Thyroid gland (tissue), 4 donors: ENCODE data around the gene UBE4A. TPM values are rescaled to one million over a fixed set of nuclear protein-coding genes. Genes with fewer than 3 reads are reported as not detected.

Experiments used
- DNase-seq, 2 donors: peaks; one replicate each; pipeline ENCODE4 v3.0.0-alpha.2; 2019
- H3K27ac ChIP-seq, 3 donors: fragments of 200-600 bp; sonication (generic); 1 replicate in 2 of 3; 2 replicates in 1 of 3; pipeline ENCODE4 v1.5.1; 2016 to 2019; ENCODE audit warnings: mild to moderate bottlenecking in 1 of 3, moderate library complexity in 1 of 3
- H3K27me3 ChIP-seq: fragments of 200-600 bp; sonication (generic); one replicate; pipeline ENCODE4 v1.5.1; 2019
- H3K36me3 ChIP-seq, 2 donors: fragments of 200-600 bp; sonication (generic); one replicate each; pipeline ENCODE4 v1.5.1; 2016 to 2019
- H3K4me1 ChIP-seq, 2 donors: fragments of 200-600 bp; sonication (generic); one replicate each; pipeline ENCODE4 v1.5.1; 2017 to 2019
- H3K4me3 ChIP-seq, 3 donors: fragments of 200-600 bp; sonication (generic); replicated peaks in 1 of 3; 1 replicate in 2 of 3; 2 replicates in 1 of 3; pipeline ENCODE4 v1.5.1; 2016; ENCODE audit warnings: mild to moderate bottlenecking in 1 of 3
- H3K9me3 ChIP-seq: fragments of 200-600 bp; sonication (generic); one replicate; pipeline ENCODE4 v1.5.1; 2017
- CTCF ChIP-seq, 6 experiments: fragments of 200-600 bp in 3 of 6; fragments of 450-650 bp in 3 of 6; sonication (generic) in 3 of 6; IDR thresholded peaks; one replicate each; pipeline ENCODE4 v1.5.1; 2016 to 2019; ENCODE audit warnings: antibody characterized with exemption in 6 of 6, mild to moderate bottlenecking in 2 of 6, inconsistent platforms in 1 of 6, moderate library complexity in 1 of 6
- POLR2A ChIP-seq, 2 donors: fragments of 450-650 bp; IDR thresholded peaks; one replicate each; pipeline ENCODE4 v1.6.1; 2017; ENCODE audit warnings: antibody characterized with exemption in 2 of 2, mild to moderate bottlenecking in 2 of 2, moderate library complexity in 1 of 2
- WGBS, 2 donors: methylation state at CpG; one replicate each; pipeline ENCODE4 v1.1.5; 2017; 5-methylcytosine and 5-hydroxymethylcytosine counted together
- intact Hi-C: fragments of 100-400 bp; cut with DNase I; formaldehyde crosslinking; loops from one replicate; pipeline ENCODE4 v1.15.1; 2023
- small RNA-seq: library from RNA; depleted of rRNA; stranded (forward); fragments of <200 nt; gene quantifications from one replicate; pipeline ENCODE3, GENCODE V24; 2016
- total RNA-seq, 4 donors: library from RNA; depleted of rRNA; stranded (reverse); fragments of >200 nt; gene quantifications; one replicate each; pipeline ENCODE4 v1.2.3, GENCODE V29; 2016

UBE4A gene
- total RNA-seq, 4 donors from 2014 or later: 42.7 to 57.3 (median 48.2) TPM

GRCh38 chr11:118447423-118447822 lies 88.0 kb downstream of the UBE4A start:
- H3K27me3 ChIP-seq: no peaks in the 10 kb centered on the region
- H3K4me1 ChIP-seq: peaks cover 55 to 58% of the 10 kb centered on the region in 2 donors
- intact Hi-C loops: no loop called here
- DNase-seq: no peak
- WGBS, 2 donors: 92 to 94% methylated on average over 4 of the region's 4 CpGs
- TF ChIP-seq CTCF (IDR thresholded peaks at IDR 0.05): no peak
- TF ChIP-seq POLR2A (IDR thresholded peaks at IDR 0.05): no peak
- no peak overlapping the region for H3K4me3 ChIP-seq
- no peaks in the 10 kb centered on the region for H3K36me3 ChIP-seq
- H3K9me3 ChIP-seq: no peaks in the 10 kb centered on the region
- H3K27ac ChIP-seq: no peak overlapping the region

GRCh38 chr11:118448294-118448693 lies 88.9 kb downstream of the UBE4A start:
- Histone ChIP-seq H3K36me3 (no peaks in the 10 kb centered on the region), H3K4me3 (no peak overlapping the region), H3K9me3 (no peaks in the 10 kb centered on the region), H3K27ac (peak overlapping the region in 1 of 3 donors; percentile 18), H3K4me1 (peaks cover 49 to 51% of the 10 kb centered on the region in 2 donors), H3K27me3 (no peaks in the 10 kb centered on the region)
- no peak for DNase-seq
- no peak for TF ChIP-seq POLR2A (IDR thresholded peaks at IDR 0.05)
- TF ChIP-seq CTCF (IDR thresholded peaks at IDR 0.05): no peak
- intact Hi-C loops: no loop called here

Small RNA genes within 50 kb of the gene (small RNA-seq; reads per million reads assigned to genes)
- gene AP001582.1: not detected

Other genes starting within 250 kb of the UBE4A start
- gene SCN4B, start 206.8 kb upstream of the UBE4A start, total RNA-seq: 10 to 100 TPM in 2 of 4 donors, 1 to 10 TPM in 2; 5.5 to 15.7 (median 10.5) TPM
- under 1 TPM; 0.13 to 0.83 (median 0.31) TPM for gene SCN2B, start 183.0 kb upstream of the UBE4A start, total RNA-seq
- 1 to 10 TPM; 2.2 to 3.1 (median 2.6) TPM for gene JAML, start 134.6 kb upstream of the UBE4A start, total RNA-seq
- 10 to 100 TPM in 3 of 4 donors, 1 to 10 TPM in 1; 6.9 to 15.3 (median 12.3) TPM for gene MPZL3, start 107.2 kb upstream of the UBE4A start, total RNA-seq
- 10 to 100 TPM; 40.3 to 92.7 (median 76.1) TPM for gene MPZL2, start 95.3 kb upstream of the UBE4A start, total RNA-seq
- 1 to 10 TPM; 3.0 to 4.3 (median 3.3) TPM for gene CD3E, start 54.9 kb upstream of the UBE4A start, total RNA-seq
- 1 to 10 TPM in 3 of 4 donors, not detected in 1; 2.0 to 2.3 (median 2.1) TPM for gene CD3D, start 16.9 kb upstream of the UBE4A start, total RNA-seq
- 1 to 10 TPM; 1.2 to 4.3 (median 1.9) TPM for gene CD3G, start 15.3 kb upstream of the UBE4A start, total RNA-seq
- 100 to 1,000 TPM in 2 of 4 donors, 10 to 100 TPM in 2; 63.9 to 716 (median 170) TPM for gene ATP5MG, start 42.0 kb downstream of the UBE4A start, total RNA-seq
- gene KMT2A, start 76.9 kb downstream of the UBE4A start, total RNA-seq: 100 to 1,000 TPM in 2 of 4 donors, 10 to 100 TPM in 2; 74.5 to 175 (median 90.8) TPM
- gene TTC36, start 167.9 kb downstream of the UBE4A start, total RNA-seq: 1 to 10 TPM in 1 of 4 donors, under 1 TPM in 1, not detected in 2; 0.78 to 4.9 TPM
- 10 to 100 TPM; 26.5 to 58.2 (median 52.0) TPM for gene TMEM25, start 171.6 kb downstream of the UBE4A start, total RNA-seq
- 10 to 100 TPM; 35.5 to 91.1 (median 55.5) TPM for gene IFT46, start 206.3 kb downstream of the UBE4A start, total RNA-seq
- 100 to 1,000 TPM; 103 to 157 (median 112) TPM for gene ARCN1, start 212.8 kb downstream of the UBE4A start, total RNA-seq
- gene PHLDB1, start 248.0 kb downstream of the UBE4A start, total RNA-seq: 100 to 1,000 TPM in 3 of 4 donors, 10 to 100 TPM in 1; 73.2 to 158 (median 120) TPM